Liver (tissue), 9 donors: ENCODE measurements around the gene YKT6. TPM values are rescaled to one million over a fixed set of nuclear protein-coding genes. Genes with fewer than 3 reads are reported as not detected.

ENCODE experiments used
- DNase-seq: peaks from one replicate; pipeline ENCODE4 v3.0.0-alpha.2; 2017; ENCODE audit warnings: low spot score
- H3K27ac ChIP-seq, 2 donors: one replicate each; pipeline ENCODE4 v1.7.0; 2013; ENCODE audit warnings: inconsistent platforms in 2 of 2, low read length in 2 of 2, control low read depth in 1 of 2, low read depth in 1 of 2, mild to moderate bottlenecking in 1 of 2
- H3K27me3 ChIP-seq, 4 donors: one replicate each; pipeline versions ENCODE4 v1.6.1 to v1.7.0; 2013; ENCODE audit warnings: low read length in 3 of 4, inconsistent platforms in 1 of 4, mild to moderate bottlenecking in 1 of 4, moderate library complexity in 1 of 4; ENCODE audit not compliant: control insufficient read depth in 4 of 4, insufficient read depth in 4 of 4
- H3K36me3 ChIP-seq, 4 donors: one replicate each; pipeline versions ENCODE4 v1.6.1 to v1.7.0; 2013; ENCODE audit warnings: low read length in 3 of 4, mild to moderate bottlenecking in 3 of 4, low read depth in 1 of 4, moderate library complexity in 1 of 4; ENCODE audit not compliant: control insufficient read depth in 4 of 4, insufficient read depth in 3 of 4
- H3K4me1 ChIP-seq, 4 donors: one replicate each; pipeline versions ENCODE4 v1.6.1 to v1.7.0; 2013; ENCODE audit warnings: low read length in 3 of 4, mild to moderate bottlenecking in 3 of 4, moderate library complexity in 1 of 4; ENCODE audit not compliant: control insufficient read depth in 4 of 4, insufficient read depth in 4 of 4
- H3K4me3 ChIP-seq, 3 donors: one replicate each; pipeline versions ENCODE4 v1.6.1 to v1.7.0; 2013; ENCODE audit warnings: low read length in 3 of 3, control low read depth in 1 of 3, low read depth in 1 of 3, mild to moderate bottlenecking in 1 of 3
- H3K9ac ChIP-seq, 2 donors: one replicate each; pipeline ENCODE4 v1.7.0; 2013; ENCODE audit warnings: low read length in 2 of 2, mild to moderate bottlenecking in 2 of 2, moderate library complexity in 2 of 2, control low read depth in 1 of 2, low read depth in 1 of 2
- H3K9me3 ChIP-seq, 4 donors: one replicate each; pipeline versions ENCODE4 v1.6.1 to v1.7.0; 2013; ENCODE audit warnings: low read length in 3 of 4; ENCODE audit not compliant: control insufficient read depth in 4 of 4
- ATF3 ChIP-seq: IDR thresholded peaks from 2 replicates; pipeline ENCODE4 v1.6.1; 2016; ENCODE audit warnings: antibody characterized with exemption
- FOXA1 ChIP-seq: IDR thresholded peaks from 2 replicates; pipeline ENCODE4 v1.6.1; 2016; ENCODE audit warnings: antibody characterized with exemption
- FOXA2 ChIP-seq: IDR thresholded peaks from 2 replicates; pipeline ENCODE4 v1.6.1; 2016; ENCODE audit warnings: antibody characterized with exemption
- GABPA ChIP-seq, 2 donors: IDR thresholded peaks in 1 of 2; conservative IDR thresholded peaks in 1 of 2; 2 replicates each; pipeline ENCODE4 v1.6.1; 2016; ENCODE audit warnings: antibody characterized with exemption in 2 of 2, mild to moderate bottlenecking in 1 of 2, moderate library complexity in 1 of 2
- HNF4A ChIP-seq, 2 donors: conservative IDR thresholded peaks; 2 replicates each; pipeline ENCODE4 v1.6.1; 2016; ENCODE audit warnings: antibody characterized with exemption in 2 of 2, mild to moderate bottlenecking in 2 of 2
- NR2F2 ChIP-seq: IDR thresholded peaks from 2 replicates; pipeline ENCODE4 v1.6.1; 2016; ENCODE audit warnings: antibody characterized with exemption
- RAD21 ChIP-seq, 2 donors: IDR thresholded peaks; 2 replicates each; pipeline ENCODE4 v1.6.1; 2016; ENCODE audit warnings: antibody characterized with exemption in 2 of 2, mild to moderate bottlenecking in 2 of 2
- REST ChIP-seq: IDR thresholded peaks from 2 replicates; pipeline ENCODE4 v1.6.1; 2016; ENCODE audit warnings: antibody characterized with exemption, mild to moderate bottlenecking
- RXRA ChIP-seq, 2 donors: IDR thresholded peaks; 2 replicates each; pipeline ENCODE4 v1.6.1; 2017 to 2018; ENCODE audit warnings: antibody characterized with exemption in 2 of 2, mild to moderate bottlenecking in 1 of 2
- SP1 ChIP-seq: IDR thresholded peaks from 2 replicates; pipeline ENCODE4 v1.6.1; 2018; ENCODE audit warnings: antibody characterized with exemption, mild to moderate bottlenecking
- TAF1 ChIP-seq: conservative IDR thresholded peaks from 2 replicates; pipeline ENCODE4 v1.6.1; 2016; ENCODE audit warnings: antibody characterized with exemption, mild to moderate bottlenecking
- YY1 ChIP-seq: IDR thresholded peaks from 2 replicates; pipeline ENCODE4 v1.6.1; 2016; ENCODE audit warnings: antibody characterized with exemption, mild to moderate bottlenecking
- WGBS: extraction: QIAGEN DNeasy Blood & Tissue Kit; methylation state at CpG from one replicate; pipeline ENCODE4 v1.1.7; 2013; 5-methylcytosine and 5-hydroxymethylcytosine counted together
- polyA plus RNA-seq, 2 donors: library from polyadenylated mRNA; stranded (reverse) in 1 of 2; unstranded in 1 of 2; fragments of 200-250 nt in 1 of 2; fragments of >200 nt in 1 of 2; fragmentation: Nextera tagmentation in 1 of 2; extraction: Ambion mirVana in 1 of 2; gene quantifications; one replicate each; pipeline versions ENCODE4 v1.2.1 to v1.2.3, GENCODE V29; 2013 to 2015
- total RNA-seq, 2 donors: library from RNA; depleted of rRNA; stranded (reverse); fragments of >200 nt; gene quantifications; one replicate each; pipeline ENCODE4 v1.2.3, GENCODE V29; 2014
- TF ChIP-seq, protein P1 (sequence below): fragments of 150-350 bp; IDR thresholded peaks from 2 replicates; pipeline ENCODE4 v1.5.1; 2017; ENCODE audit warnings: improper control_type of control experiment, low read depth, low read length; ENCODE audit not compliant: missing input control
- TF ChIP-seq, protein P2 (sequence below): IDR thresholded peaks from 2 replicates; pipeline ENCODE4 v1.6.1; 2016; ENCODE audit warnings: antibody characterized with exemption
- donor health status: healthy.
- donor health status: healthy.
- donor health status: healthy.
- donor health status: healthy.
- donor health status: healthy.

The YKT6 gene
- total and polyA plus RNA-seq, 4 donors: 8.1 to 22.0 (median 21.0) TPM

GRCh38 chr7:44224080-44224973 is 23.5 kb downstream of the YKT6 start:
- Histone ChIP-seq H3K36me3 (no peaks in the 10 kb centered on the region), H3K27ac (no peak overlapping the region), H3K4me3 (no peak overlapping the region), H3K9me3 (no peaks in the 10 kb centered on the region), H3K9ac (no peak overlapping the region), H3K4me1 (no peaks in the 10 kb centered on the region), H3K27me3 (no peaks in the 10 kb centered on the region)
- 89% methylated on average over 18 of the region's 18 CpGs for WGBS
- no peak for DNase-seq
- TF ChIP-seq RAD21 (IDR thresholded peaks at IDR 0.05) (no peak), HNF4A (conservative IDR thresholded peaks at IDR 0.05) (no peak)

DNA sequence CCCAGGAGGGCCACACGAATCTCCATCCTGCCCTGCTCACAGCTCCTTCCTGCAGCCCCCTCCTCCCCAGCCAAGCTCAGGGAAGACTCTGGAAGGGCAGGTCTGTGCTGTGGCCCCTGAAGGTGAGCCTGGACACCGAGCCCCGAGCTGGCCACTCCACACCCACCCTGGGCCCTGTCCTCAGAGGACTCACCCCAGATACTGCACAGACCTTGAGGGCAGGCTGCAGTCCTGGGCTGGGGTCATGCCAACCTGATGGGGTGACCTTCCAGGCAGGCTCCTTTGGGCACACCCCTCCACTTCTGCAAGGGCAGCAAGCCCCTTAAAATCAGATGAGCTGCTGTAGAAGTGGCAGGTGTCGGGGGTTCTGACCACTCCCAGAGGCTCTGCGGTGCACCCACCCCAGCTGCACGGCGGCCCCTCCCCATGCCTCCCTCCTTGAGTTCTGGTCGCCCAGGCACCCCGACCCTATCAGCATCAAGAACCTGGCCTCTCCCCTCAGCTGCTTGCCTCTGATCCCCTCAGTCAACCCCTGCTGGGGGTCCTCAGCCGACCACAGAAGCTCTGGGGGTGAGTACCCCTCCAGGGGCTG is 24.3 kb downstream of the YKT6 start:
- no peak for TF ChIP-seq FOXA2
- no peak for TF ChIP-seq HNF4A (conservative IDR thresholded peaks at IDR 0.05)
- no peak for TF ChIP-seq YY1
- no peak for TF ChIP-seq GABPA (IDR thresholded peaks at IDR 0.05 in 1 of 2, conservative IDR thresholded peaks at IDR 0.05 in 1 of 2)
- no peak for TF ChIP-seq RAD21 (IDR thresholded peaks at IDR 0.05)
- TF ChIP-seq SP1: no peak
- no peak for TF ChIP-seq NR2F2
- no peak for TF ChIP-seq RXRA (IDR thresholded peaks at IDR 0.05)
- TF ChIP-seq, protein P1, sequence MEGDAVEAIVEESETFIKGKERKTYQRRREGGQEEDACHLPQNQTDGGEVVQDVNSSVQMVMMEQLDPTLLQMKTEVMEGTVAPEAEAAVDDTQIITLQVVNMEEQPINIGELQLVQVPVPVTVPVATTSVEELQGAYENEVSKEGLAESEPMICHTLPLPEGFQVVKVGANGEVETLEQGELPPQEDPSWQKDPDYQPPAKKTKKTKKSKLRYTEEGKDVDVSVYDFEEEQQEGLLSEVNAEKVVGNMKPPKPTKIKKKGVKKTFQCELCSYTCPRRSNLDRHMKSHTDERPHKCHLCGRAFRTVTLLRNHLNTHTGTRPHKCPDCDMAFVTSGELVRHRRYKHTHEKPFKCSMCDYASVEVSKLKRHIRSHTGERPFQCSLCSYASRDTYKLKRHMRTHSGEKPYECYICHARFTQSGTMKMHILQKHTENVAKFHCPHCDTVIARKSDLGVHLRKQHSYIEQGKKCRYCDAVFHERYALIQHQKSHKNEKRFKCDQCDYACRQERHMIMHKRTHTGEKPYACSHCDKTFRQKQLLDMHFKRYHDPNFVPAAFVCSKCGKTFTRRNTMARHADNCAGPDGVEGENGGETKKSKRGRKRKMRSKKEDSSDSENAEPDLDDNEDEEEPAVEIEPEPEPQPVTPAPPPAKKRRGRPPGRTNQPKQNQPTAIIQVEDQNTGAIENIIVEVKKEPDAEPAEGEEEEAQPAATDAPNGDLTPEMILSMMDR: no peak
- TF ChIP-seq, protein P2, sequence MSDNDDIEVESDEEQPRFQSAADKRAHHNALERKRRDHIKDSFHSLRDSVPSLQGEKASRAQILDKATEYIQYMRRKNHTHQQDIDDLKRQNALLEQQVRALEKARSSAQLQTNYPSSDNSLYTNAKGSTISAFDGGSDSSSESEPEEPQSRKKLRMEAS: no peak
- TF ChIP-seq TAF1: no peak
- no peak for TF ChIP-seq FOXA1
- no peak for TF ChIP-seq REST
- no peak for TF ChIP-seq ATF3
- WGBS: 79% methylated on average over 10 of the region's 10 CpGs
- H3K9ac ChIP-seq: no peak overlapping the region
- no peaks in the 10 kb centered on the region for H3K9me3 ChIP-seq
- no peaks in the 10 kb centered on the region for H3K36me3 ChIP-seq
- H3K4me3 ChIP-seq: no peak overlapping the region
- no peak for DNase-seq
- H3K4me1 ChIP-seq: no peaks in the 10 kb centered on the region
- H3K27ac ChIP-seq: no peak overlapping the region
- no peaks in the 10 kb centered on the region for H3K27me3 ChIP-seq
